HepG2 (cell line): Measurements from ENCODE around the gene CAMTA1. TPM values are rescaled to one million over a fixed set of nuclear protein-coding genes. Genes with fewer than 3 reads are reported as not detected.

Experiments used
- ATAC-seq: fragments of 200-7000 bp; cut with Tn5 transposase; 3 replicates; pipeline ENCODE4 v1.9.1; 2020; ENCODE audit warnings: mild to moderate bottlenecking, moderate library complexity
- BruUV-seq: library from RNA; stranded (reverse); fragments of 400-500 nt; replicated peaks from 2 replicates; lab custom pipeline; 2021; lab: Mats Ljungman, UMichigan
- CTCF ChIA-PET: fragments of 300-600 bp; formaldehyde crosslinking; extraction: SDS; loops from one replicate; lab custom pipeline; 2021; ENCODE audit warnings: low total read pairs, inconsistent platforms, low intra/inter-chr PET ratio; lab: Yijun Ruan, JAX
- POLR2A ChIA-PET: fragments of 350-600 bp; sonication (Branson Sonifier 250); formaldehyde crosslinking; loops from one replicate; lab custom pipeline; 2020; ENCODE audit warnings: antibody characterized with exemption, inconsistent platforms; lab: Yijun Ruan, JAX
- DNase-seq: peaks from one replicate; pipeline ENCODE4 v3.0.0-alpha.2; 2015; ENCODE audit warnings: low spot score
- FAIRE-seq: peaks from 3 replicates; lab custom pipeline; 2011; peaks lifted over from hg19 to GRCh38; lab: Jason Lieb, UNC
- H2AFZ ChIP-seq: one replicate; pipeline ENCODE4 v1.6.1; 2011; ENCODE audit warnings: low read length, inconsistent platforms
- H3K27ac ChIP-seq: fragments of 300-600 bp; 3 replicates; pipeline ENCODE4 v1.8.0; 2011; ENCODE audit warnings: mixed run types, mild to moderate bottlenecking, mixed read lengths, low read length, inconsistent platforms; ENCODE audit not compliant: insufficient read depth; ENCODE audit errors: extremely low read length
- H3K27me3 ChIP-seq, 2 experiments: fragments of 200-600 bp in 1 of 2; 2 replicates in 1 of 2; 3 replicates in 1 of 2; pipeline versions ENCODE4 v1.6.0 to v1.8.0; 2011; ENCODE audit warnings: low read length in 2 of 2, mild to moderate bottlenecking in 2 of 2, moderate library complexity in 2 of 2, inconsistent platforms in 1 of 2; ENCODE audit not compliant: insufficient read depth in 2 of 2, control insufficient read depth in 1 of 2
- H3K36me3 ChIP-seq, 2 experiments: fragments of 200-600 bp in 1 of 2; replicated peaks in 1 of 2; 2 replicates in 1 of 2; 3 replicates in 1 of 2; pipeline versions ENCODE4 v1.5.1 to v1.8.0; 2011; ENCODE audit warnings: low read length in 2 of 2, inconsistent platforms in 1 of 2; ENCODE audit not compliant: insufficient read depth in 2 of 2, control insufficient read depth in 1 of 2
- H3K4me1 ChIP-seq: 2 replicates; pipeline ENCODE4 v1.5.1; 2012; ENCODE audit warnings: low read length, inconsistent platforms; ENCODE audit not compliant: insufficient read depth
- H3K4me2 ChIP-seq: 2 replicates; pipeline ENCODE4 v1.6.0; 2011; ENCODE audit warnings: low read depth, low read length, inconsistent platforms
- H3K4me3 ChIP-seq, 3 experiments: fragments of 200-600 bp in 1 of 3; sonication (generic), shearing (Covaris generic) in 1 of 3; replicated peaks in 1 of 3; 2 replicates each; pipeline ENCODE4 v1.5.1; 2011 to 2016; ENCODE audit warnings: low read length in 3 of 3, inconsistent platforms in 2 of 3, low read depth in 2 of 3, mild to moderate bottlenecking in 2 of 3, control low read depth in 1 of 3, mixed read lengths in 1 of 3; ENCODE audit not compliant: insufficient read depth in 1 of 3
- H3K79me2 ChIP-seq: one replicate; pipeline ENCODE4 v1.6.1; 2011; ENCODE audit warnings: low read length, inconsistent platforms; ENCODE audit not compliant: insufficient read depth
- H3K9ac ChIP-seq: 2 replicates; pipeline ENCODE4 v1.6.0; 2011; ENCODE audit warnings: mild to moderate bottlenecking, low read depth, low read length, inconsistent platforms; ENCODE audit not compliant: insufficient read depth
- H3K9me3 ChIP-seq: 2 replicates; pipeline ENCODE4 v1.5.1; 2012; ENCODE audit warnings: mild to moderate bottlenecking, low read length
- H4K20me1 ChIP-seq: 2 replicates; pipeline ENCODE4 v1.6.0; 2011; ENCODE audit warnings: inconsistent platforms, mild to moderate bottlenecking, low read length, moderate library complexity; ENCODE audit not compliant: insufficient read depth
- ATAD3A ChIP-seq: sonication (generic); formaldehyde crosslinking; IDR thresholded peaks from 2 replicates; pipeline ENCODE4 v1.4.0; 2020; ENCODE audit warnings: missing genetic modification reagents
- DNMT1 ChIP-seq: sonication (generic); formaldehyde crosslinking; IDR thresholded peaks from 2 replicates; pipeline ENCODE4 v1.5.1; 2020; ENCODE audit warnings: mild to moderate bottlenecking, missing genetic modification reagents
- EEA1 ChIP-seq: sonication (generic); formaldehyde crosslinking; IDR thresholded peaks from 2 replicates; pipeline ENCODE4 v1.5.1; 2020; ENCODE audit warnings: mild to moderate bottlenecking, missing genetic modification reagents, borderline replicate concordance
- HMG20B ChIP-seq: conservative IDR thresholded peaks from 2 replicates; pipeline ENCODE4 v1.6.1; 2016; ENCODE audit warnings: missing genetic modification reagents, missing compliant biosample characterization
- PCBP1 ChIP-seq: fragments of 200-400 bp; formaldehyde crosslinking; IDR thresholded peaks from 2 replicates; pipeline ENCODE4 v1.6.1; 2017; ENCODE audit warnings: mild to moderate bottlenecking, low read depth, low read length, borderline replicate concordance
- RAD51 ChIP-seq: fragments of 450-650 bp; IDR thresholded peaks from 2 replicates; pipeline ENCODE4 v1.6.1; 2016; ENCODE audit warnings: borderline replicate concordance
- TP53 ChIP-seq: sonication (generic); formaldehyde crosslinking; conservative IDR thresholded peaks from 2 replicates; pipeline ENCODE4 v1.4.0; 2020; ENCODE audit warnings: missing genetic modification reagents
- ZNF841 ChIP-seq: sonication (generic); formaldehyde crosslinking; IDR thresholded peaks from 2 replicates; pipeline ENCODE4 v1.8.1; 2023; ENCODE audit warnings: missing genetic modification reagents, borderline replicate concordance
- WGBS: methylation state at CpG from one replicate; pipeline ENCODE4 v1.1.6; 2017; ENCODE audit warnings: low lambda C conversion rate; 5-methylcytosine and 5-hydroxymethylcytosine counted together
- in situ Hi-C: cut with HindIII; loops from 2 replicates; pipeline ENCODE4 v1.10.0; 2017; ENCODE audit warnings: low pct_unique_long_range_greater_than_20kb; ENCODE audit not compliant: extremely low pct_ligation_motif_present
- intact Hi-C: fragments of 100-400 bp; cut with micrococcal nuclease; formaldehyde crosslinking; loops from one replicate; pipeline ENCODE4 v1.10.0; 2022; ENCODE audit not compliant: unreplicated experiment
- polyA plus RNA-seq, 8 experiments: library from polyadenylated mRNA; depleted of rRNA in 3 of 8; stranded (reverse) in 7 of 8; unstranded in 1 of 8; fragments of >200 nt; fragmentation: Illumina TruSeq in 4 of 8; extraction: Trizol in 4 of 8; gene quantifications; 2 replicates each; pipeline versions ENCODE4 v1.2.1 to v1.2.3, GENCODE V29; 2011 to 2016; ENCODE audit warnings: low read depth in 4 of 8, missing spikeins in 1 of 8, mixed read lengths in 1 of 8; ENCODE audit not compliant: insufficient read depth in 1 of 8
- total RNA-seq, 5 experiments: library from RNA; depleted of rRNA; stranded (reverse); fragments of >200 nt; fragmentation: Illumina TruSeq; extraction: Trizol; gene quantifications; 2 replicates each; pipeline ENCODE4 v1.2.3, GENCODE V29; 2016; ENCODE audit warnings: low read depth in 1 of 5
- TF ChIP-seq, protein P1 (sequence below): sonication (generic); formaldehyde crosslinking; IDR thresholded peaks from 2 replicates; pipeline ENCODE4 v1.8.0; 2022; ENCODE audit warnings: mild to moderate bottlenecking, missing genetic modification reagents, moderate library complexity
- TF ChIP-seq, protein P2 (sequence below): IDR thresholded peaks from 2 replicates; pipeline ENCODE4 v1.6.1; 2012; ENCODE audit warnings: low read length, improper control_type of control experiment
- TF ChIP-seq, protein P3 (sequence below): sonication (generic); formaldehyde crosslinking; conservative IDR thresholded peaks from 2 replicates; pipeline ENCODE4 v1.4.0; 2020; ENCODE audit warnings: missing genetic modification reagents

CAMTA1 gene
- total and polyA plus RNA-seq, 2 of the 13 experiments (the other 11 are each of a cell fraction or from before 2014, with no cell fraction given), result 25.0 to 36.4 TPM

DNA sequence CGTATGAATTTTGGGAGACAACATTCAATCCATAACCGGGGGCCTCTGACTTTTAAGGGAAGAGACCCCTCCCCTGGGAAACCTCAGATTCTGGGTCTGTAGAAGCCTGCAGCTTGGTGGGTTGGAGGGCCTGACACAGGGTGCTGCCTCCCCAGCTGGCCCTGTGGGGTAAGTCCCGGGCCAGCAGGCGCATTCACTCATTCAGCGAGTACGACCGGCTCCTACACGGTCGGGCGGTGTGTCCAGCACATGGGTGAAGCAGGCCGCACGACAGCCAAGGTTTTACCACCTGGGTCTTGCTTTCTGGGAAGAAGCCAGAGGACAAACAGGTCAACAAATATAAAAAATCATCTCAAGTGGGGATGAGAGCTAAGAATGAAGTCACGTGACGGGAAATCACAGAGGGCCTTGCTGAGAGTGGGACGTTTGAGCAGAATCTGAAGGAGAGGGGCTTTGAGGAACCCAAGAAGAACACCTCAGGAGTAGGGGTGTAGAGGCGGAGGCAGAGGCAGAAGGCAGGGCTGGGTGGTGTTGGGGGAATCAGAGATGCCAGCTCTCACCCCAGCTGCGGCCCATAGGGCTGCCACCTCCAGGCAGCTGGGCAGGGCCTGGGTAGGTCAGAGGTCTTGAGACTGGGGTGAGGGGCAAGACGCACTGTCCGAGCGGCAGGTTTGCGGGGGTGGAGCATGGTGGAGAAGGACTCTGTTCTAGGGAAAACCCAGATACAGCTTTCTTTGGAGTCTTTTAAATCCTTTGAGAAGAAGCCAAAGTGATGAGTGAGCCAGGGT is 652.5 kb downstream of the CAMTA1 start:
- Histone ChIP-seq H3K27ac (no peak overlapping the region), H3K4me3 (no peak overlapping the region), H3K9ac (no peak overlapping the region), H3K79me2 (no peaks in the 10 kb centered on the region), H3K9me3 (no peaks in the 10 kb centered on the region), H3K36me3 (no peaks in the 10 kb centered on the region), H3K27me3 (peaks cover 5 to 33% of the 10 kb centered on the region in 2 experiments), H4K20me1 (no peaks in the 10 kb centered on the region), H3K4me2 (no peak overlapping the region), H3K4me1 (no peaks in the 10 kb centered on the region), H2AFZ (no peak overlapping the region)
- no peak for FAIRE-seq
- POLR2A ChIA-PET, result no interaction called here
- 55% methylated on average over 20 of the region's 21 CpGs for WGBS
- DNase-seq, result no peak
- no TSS peak for BruUV-seq
- no peak for ATAC-seq
- intact Hi-C loops (no loop called here), in situ Hi-C loops (no loop called here)
- TF ChIP-seq RAD51, result peak; percentile 75; the same call in 1 of the 2 replicates
- TF ChIP-seq ZNF841 (CRISPR knock-in tag), result no peak
- TF ChIP-seq ATAD3A (CRISPR knock-in tag), result no peak
- TF ChIP-seq DNMT1 (CRISPR knock-in tag), result no peak
- CTCF ChIA-PET, result no interaction called here

DNA sequence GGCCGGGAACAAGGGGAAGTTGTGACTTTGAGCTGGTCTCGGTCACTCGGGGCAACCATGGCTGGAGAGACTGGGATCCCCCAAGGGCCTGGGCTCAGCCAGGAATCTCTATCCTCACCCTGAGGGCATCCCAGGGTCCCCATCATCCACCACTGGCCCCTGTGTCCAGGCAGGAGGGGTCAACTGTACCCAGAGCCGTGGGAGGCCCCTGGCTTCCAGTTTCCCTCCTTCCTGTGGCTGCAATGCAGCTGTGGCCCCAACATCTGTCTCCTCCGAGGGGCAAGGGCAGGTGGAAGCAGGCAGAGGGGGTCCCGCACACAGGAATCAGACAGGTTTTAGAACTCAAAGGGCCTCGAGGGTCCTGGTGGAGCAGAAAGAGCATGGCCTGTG is 653.1 kb downstream of the CAMTA1 start:
- ATAC-seq (no peak), DNase-seq (no peak), FAIRE-seq (no peak)
- H3K9ac ChIP-seq, result no peak overlapping the region
- WGBS, result 0% methylated on average over 1 of the region's 7 CpGs
- H3K4me1 ChIP-seq, result no peaks in the 10 kb centered on the region
- intact Hi-C loops, result no loop called here
- no peak overlapping the region for H2AFZ ChIP-seq
- no peak overlapping the region for H3K4me2 ChIP-seq
- ChIA-PET CTCF (no interaction called here), POLR2A (no interaction called here)
- H3K9me3 ChIP-seq, result no peaks in the 10 kb centered on the region
- no TSS peak for BruUV-seq
- H3K79me2 ChIP-seq, result no peaks in the 10 kb centered on the region
- no peaks in the 10 kb centered on the region for H4K20me1 ChIP-seq
- no peak overlapping the region for H3K27ac ChIP-seq
- no peak overlapping the region for H3K4me3 ChIP-seq
- H3K36me3 ChIP-seq, result no peaks in the 10 kb centered on the region
- H3K27me3 ChIP-seq, result peaks cover 5 to 33% of the 10 kb centered on the region in 2 experiments
- in situ Hi-C loops, result no loop called here
- TF ChIP-seq, protein P1, sequence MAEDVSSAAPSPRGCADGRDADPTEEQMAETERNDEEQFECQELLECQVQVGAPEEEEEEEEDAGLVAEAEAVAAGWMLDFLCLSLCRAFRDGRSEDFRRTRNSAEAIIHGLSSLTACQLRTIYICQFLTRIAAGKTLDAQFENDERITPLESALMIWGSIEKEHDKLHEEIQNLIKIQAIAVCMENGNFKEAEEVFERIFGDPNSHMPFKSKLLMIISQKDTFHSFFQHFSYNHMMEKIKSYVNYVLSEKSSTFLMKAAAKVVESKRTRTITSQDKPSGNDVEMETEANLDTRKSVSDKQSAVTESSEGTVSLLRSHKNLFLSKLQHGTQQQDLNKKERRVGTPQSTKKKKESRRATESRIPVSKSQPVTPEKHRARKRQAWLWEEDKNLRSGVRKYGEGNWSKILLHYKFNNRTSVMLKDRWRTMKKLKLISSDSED, result no peak
- TF ChIP-seq EEA1 (CRISPR knock-in tag) (no peak), PCBP1 (no peak), TP53 (CRISPR knock-in tag) (no peak), HMG20B (CRISPR knock-in tag) (no peak)
- TF ChIP-seq, protein P2, sequence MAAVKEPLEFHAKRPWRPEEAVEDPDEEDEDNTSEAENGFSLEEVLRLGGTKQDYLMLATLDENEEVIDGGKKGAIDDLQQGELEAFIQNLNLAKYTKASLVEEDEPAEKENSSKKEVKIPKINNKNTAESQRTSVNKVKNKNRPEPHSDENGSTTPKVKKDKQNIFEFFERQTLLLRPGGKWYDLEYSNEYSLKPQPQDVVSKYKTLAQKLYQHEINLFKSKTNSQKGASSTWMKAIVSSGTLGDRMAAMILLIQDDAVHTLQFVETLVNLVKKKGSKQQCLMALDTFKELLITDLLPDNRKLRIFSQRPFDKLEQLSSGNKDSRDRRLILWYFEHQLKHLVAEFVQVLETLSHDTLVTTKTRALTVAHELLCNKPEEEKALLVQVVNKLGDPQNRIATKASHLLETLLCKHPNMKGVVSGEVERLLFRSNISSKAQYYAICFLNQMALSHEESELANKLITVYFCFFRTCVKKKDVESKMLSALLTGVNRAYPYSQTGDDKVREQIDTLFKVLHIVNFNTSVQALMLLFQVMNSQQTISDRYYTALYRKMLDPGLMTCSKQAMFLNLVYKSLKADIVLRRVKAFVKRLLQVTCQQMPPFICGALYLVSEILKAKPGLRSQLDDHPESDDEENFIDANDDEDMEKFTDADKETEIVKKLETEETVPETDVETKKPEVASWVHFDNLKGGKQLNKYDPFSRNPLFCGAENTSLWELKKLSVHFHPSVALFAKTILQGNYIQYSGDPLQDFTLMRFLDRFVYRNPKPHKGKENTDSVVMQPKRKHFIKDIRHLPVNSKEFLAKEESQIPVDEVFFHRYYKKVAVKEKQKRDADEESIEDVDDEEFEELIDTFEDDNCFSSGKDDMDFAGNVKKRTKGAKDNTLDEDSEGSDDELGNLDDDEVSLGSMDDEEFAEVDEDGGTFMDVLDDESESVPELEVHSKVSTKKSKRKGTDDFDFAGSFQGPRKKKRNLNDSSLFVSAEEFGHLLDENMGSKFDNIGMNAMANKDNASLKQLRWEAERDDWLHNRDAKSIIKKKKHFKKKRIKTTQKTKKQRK, result no peak
- TF ChIP-seq, protein P3, sequence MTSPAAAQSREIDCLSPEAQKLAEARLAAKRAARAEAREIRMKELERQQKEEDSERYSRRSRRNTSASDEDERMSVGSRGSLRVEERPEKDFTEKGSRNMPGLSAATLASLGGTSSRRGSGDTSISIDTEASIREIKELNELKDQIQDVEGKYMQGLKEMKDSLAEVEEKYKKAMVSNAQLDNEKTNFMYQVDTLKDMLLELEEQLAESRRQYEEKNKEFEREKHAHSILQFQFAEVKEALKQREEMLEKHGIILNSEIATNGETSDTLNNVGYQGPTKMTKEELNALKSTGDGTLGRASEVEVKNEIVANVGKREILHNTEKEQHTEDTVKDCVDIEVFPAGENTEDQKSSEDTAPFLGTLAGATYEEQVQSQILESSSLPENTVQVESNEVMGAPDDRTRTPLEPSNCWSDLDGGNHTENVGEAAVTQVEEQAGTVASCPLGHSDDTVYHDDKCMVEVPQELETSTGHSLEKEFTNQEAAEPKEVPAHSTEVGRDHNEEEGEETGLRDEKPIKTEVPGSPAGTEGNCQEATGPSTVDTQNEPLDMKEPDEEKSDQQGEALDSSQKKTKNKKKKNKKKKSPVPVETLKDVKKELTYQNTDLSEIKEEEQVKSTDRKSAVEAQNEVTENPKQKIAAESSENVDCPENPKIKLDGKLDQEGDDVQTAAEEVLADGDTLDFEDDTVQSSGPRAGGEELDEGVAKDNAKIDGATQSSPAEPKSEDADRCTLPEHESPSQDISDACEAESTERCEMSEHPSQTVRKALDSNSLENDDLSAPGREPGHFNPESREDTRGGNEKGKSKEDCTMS (CRISPR knock-in tag), result no peak
